ENCODE data around the gene NECAB3.
"Not testable (repeated sequence)": the region's sequence is repeated elsewhere in the genome, so short reads cannot be mapped to it uniquely, and the experiment has no call there.

NECAB3 gene, protein sequence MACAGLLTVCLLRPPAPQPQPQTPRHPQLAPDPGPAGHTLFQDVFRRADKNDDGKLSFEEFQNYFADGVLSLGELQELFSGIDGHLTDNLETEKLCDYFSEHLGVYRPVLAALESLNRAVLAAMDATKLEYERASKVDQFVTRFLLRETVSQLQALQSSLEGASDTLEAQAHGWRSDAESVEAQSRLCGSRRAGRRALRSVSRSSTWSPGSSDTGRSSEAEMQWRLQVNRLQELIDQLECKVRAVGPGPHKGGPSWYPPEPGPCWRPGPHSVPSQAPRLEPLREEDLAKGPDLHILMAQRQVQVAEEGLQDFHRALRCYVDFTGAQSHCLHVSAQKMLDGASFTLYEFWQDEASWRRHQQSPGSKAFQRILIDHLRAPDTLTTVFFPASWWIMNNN

DNA sequence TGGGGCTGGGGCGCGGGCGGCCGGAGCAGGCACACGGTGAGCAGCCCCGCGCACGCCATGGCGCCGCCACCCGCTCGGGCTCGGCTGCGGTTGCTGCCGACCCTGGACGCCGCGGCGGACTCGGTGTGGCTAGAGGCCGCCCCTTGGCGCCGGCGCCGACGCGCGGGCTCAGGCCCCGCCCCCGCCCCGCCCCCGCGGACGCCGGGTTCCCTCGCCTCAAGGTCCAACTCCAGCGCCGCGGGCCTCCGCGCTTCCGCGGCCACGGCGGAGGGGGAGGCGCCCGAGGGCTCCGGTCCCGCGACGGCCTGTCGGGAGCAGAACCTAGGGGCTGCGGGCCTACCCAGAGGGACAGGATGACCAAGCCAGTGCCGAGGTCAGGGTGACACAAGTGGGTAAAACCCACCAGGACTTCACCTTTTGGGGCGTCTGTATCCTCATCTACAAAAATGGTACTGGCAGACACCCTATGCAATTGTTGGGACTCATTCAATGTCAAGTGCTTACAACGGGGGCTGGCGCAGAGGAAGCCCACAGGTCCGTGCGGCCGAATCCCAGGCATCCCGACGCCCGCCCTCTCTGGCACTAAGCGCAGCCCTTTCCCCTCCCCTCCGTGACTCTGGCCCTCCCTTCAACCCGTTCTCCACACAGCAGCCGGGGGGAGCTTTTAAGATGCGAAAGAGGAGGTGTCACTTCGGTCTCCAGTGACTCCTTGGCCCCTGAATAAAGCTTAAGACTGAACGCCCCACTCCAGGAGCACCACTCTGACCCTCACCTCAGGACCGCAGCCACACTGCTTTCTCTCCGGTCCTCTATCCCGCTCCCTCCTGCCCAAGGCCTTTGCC lies at the start of gene NECAB3:
Gene NECAB3 (minus strand): TSS at position 135 of the 842 bp plus-strand sequence. CDS start 76 bp downstream, at position 59.
- peak in 1 of 2 donors; percentile 53 for DNase-seq (ENCODE audit: extremely low read depth in 1 of 2, low read depth in 1 of 2)

DNA sequence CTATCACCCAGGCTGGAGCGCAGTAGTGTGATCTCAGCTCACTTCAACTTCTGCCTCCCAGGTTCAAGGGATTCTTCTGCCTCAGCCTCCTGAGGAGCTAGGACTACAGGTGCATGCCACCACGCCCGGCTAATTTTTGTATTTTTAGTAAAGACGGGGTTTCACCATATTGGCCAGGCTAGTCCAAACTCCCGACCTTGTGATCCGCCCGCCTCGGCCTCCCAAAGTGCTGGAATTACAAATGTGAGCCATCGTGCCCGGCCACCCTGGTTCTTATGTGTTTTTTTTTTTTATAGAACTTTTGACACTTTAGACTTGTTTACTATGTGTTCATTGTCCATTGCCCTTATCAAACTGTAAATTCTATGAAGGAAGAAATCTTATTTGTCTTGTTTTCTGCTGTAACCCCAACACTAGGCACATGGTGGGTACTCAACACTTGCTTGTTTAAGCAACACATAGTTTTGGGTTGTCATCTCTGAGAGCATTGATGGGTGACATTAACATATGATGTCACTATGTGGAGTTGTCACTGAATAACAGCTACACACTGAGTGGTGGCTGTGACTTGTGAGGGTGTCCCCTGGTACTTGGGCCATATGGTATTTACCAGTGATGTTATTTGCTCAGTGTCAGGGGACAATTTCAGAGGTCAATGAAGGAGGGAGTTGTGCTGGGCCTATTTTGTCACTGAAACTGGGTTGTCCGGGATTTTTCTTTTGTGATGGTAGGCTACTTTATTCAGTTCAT lies 47.3 kb upstream of the NECAB3 start:
- no peak for DNase-seq (ENCODE audit: extremely low read depth in 1 of 2, low read depth in 1 of 2)

DNA sequence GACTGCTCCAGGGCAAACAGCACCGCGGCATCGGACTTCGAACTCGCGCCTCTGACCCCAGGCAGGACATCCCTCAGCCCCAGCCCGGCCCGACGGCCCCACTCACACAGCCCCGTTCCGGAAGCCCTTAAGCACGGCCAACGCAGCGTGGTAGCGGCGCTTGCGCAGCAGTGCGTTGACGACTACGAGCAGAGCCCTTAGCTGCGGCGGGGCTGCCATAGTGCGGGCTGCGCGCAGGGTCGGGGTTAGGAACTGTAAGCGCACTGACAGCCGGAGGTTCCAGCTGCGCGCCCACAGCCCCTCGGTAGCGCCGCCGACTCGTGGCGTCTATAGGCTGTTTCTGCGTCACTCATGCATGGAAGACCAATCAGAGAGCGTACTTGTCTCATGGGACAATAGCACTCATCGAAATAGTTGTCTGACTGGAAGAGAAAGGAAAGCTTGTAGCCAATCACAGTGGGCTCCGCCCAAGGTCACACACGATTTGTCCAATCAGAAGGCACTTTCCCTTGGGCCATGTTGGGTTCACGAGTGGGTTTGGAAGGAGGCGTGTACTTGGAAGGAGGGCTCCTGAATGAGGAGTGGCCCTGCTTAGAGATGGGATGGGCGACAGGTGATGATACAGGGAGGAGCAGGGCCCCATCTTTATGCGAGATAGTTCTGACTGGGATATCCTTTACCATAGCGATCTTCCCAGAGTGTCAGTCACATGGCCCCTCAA lies 45.9 kb upstream of the NECAB3 start, which contains the start of gene PXMP4:
Gene PXMP4 (minus strand): TSS at position 322 of the 721 bp plus-strand sequence. CDS start 103 bp downstream, at position 219.
- peak; percentile 70 to 79 for DNase-seq (ENCODE audit: extremely low read depth in 1 of 2, low read depth in 1 of 2)

DNA sequence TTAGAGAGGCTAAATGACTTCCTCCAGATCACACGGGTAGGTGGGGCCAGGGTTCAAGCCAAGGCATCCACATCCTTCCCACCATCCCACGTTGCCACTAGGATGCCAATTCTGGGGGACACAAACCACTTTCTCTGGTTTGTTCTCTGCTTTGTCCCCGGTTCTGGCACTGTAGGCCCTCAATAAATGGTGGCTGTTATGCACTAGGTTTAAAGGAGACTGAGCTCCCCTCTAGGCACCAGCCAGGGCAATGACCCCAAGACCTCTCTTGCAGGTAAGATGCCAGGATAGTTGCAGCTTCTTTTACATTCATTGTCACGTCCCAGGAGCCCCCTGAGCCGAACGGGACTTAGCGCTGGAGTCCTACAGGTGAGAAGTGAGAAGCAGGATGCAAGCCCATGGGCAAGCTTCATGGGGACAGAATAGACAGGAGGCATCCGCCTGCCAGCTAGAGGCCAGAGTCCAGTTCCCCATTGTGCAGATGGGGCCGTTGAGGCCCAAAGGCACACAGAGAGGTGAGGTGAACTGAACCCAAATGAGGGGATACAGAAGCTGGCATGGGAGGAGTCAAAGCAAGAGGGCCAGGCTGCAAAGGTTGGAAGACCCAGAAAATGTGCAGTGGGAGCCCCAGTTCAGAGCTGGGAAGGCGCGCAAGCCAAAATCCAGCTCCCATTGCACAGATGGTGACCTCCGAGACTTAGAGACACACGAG lies 45.2 kb upstream of the NECAB3 start:
- DNase-seq (ENCODE audit: extremely low read depth in 1 of 2, low read depth in 1 of 2) = no peak

DNA sequence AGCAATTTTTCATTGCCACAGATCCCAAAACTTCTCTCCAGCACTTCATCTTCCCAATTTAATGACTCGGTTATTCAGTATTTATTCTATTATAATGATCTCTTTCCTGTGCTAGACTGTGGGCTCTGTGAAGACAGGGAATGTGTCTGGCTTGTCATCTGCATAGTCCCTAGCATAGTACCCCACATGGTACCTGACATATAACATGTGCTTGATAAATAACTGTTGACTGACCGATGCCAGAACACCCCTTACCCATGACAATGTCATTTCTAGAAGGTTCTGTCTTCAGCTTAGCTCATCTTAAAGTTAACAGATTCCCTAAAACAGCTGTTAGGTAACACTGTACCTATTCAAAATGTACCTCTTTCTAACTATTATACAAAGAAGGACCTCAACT lies 42.3 kb upstream of the NECAB3 start:
- no peak for DNase-seq (ENCODE audit: extremely low read depth in 1 of 2, low read depth in 1 of 2)

DNA sequence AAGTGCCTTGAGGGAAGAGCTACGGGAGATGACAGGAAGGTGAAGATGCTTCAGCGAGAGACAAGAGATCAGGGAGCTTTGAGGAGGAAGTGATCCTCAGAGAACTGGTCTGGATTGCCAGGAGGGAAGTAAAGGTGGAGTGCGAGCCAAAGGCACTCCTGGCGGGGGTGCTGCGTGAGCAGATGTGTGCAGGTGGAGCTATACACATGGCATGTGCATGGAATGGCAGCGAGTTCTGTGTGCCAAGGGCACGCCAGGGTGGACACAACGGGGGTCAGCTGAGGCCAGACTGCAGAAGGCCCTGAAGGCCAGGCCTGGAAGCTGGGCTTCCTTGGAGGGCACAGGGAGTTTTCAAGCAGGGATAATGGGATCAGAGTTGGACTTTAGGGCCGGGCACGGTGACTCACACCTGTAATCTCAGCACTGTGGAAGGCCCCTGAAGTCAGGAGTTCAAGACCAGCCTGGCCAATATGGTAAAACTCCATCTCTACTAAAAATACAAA lies 39.7 kb upstream of the NECAB3 start:
- no peak for DNase-seq (ENCODE audit: extremely low read depth in 1 of 2, low read depth in 1 of 2)

DNA sequence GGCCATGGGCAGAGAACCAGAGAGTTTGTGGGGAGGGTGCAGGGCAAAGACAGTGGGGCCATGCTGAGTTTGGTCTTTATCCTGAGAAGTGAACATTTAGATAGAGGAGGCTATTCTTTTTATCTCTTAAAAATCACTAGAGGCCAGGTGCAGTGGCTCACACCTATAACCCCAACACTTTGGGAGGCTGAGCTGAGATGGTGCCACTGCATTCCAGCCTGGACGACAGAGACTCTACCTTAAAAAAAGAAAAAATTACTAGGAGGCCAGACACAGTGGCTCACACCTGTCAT lies 37.2 kb upstream of the NECAB3 start:
- DNase-seq (ENCODE audit: extremely low read depth in 1 of 2, low read depth in 1 of 2) = no peak

DNA sequence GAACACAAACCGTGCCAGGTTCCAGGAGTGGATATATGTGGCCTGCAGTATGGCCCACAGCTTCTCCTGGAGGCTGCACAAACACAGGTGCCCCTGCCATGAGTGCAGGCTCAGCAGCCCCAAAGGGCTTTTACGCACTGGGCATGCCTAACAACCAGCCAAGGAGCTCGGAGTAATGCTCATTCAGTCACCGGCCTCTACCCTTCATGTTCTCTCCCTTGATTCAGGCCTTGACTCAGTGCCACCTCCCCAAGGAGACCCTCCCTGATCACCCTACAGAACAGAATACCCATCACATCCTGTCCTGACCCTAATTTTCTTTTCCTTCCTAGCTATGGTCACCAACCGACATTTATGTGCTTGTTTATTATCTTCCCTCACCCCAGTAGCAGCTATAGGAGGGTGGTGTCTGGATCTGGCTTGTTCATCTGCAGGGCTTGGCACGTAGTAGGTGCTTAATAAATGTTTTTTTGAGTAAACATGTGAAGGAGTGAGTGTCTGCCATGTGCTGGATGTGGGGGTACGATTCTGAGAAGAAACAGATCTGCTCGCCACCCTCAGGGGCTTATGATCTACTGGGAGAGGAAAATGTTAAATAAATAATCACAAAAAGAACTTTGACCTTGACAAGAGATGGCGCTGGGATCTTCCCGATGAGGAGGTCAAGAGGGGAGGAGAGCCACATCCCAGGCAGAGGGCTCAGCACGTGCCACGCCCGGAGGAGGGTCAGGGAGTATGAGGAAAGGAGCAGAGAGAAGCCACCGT lies 36.6 kb upstream of the NECAB3 start:
- no peak for DNase-seq (ENCODE audit: extremely low read depth in 1 of 2, low read depth in 1 of 2)

DNA sequence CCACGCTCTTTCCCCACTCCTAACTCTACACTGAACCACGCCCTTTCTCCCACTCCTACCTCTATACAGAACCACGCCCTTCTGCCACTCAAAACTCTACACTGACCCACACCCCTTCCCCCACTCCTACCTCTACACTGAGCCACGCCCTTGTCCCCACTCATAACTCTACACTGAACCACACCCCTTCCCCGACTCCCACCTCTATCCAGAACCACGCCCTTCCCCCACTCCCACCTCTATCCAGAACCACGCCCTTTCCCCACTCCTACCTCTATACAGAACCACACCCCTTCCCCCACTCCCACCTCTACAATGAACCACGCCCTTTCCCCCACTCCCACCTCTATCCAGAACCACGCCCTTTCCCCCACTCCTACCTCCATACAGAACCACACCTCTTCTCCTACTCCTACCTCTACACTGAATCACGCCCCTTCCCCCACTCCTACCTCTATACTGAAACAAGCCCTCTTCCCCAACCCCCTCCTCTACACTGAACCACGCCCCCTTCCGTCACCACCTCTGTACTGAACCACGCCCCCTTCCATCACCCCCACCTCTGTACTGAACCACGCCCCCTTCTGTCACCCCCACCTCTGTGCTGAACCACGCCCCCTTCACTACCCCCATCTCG lies 35.8 kb upstream of the NECAB3 start:
- no peak for DNase-seq (ENCODE audit: extremely low read depth in 1 of 2, low read depth in 1 of 2)

DNA sequence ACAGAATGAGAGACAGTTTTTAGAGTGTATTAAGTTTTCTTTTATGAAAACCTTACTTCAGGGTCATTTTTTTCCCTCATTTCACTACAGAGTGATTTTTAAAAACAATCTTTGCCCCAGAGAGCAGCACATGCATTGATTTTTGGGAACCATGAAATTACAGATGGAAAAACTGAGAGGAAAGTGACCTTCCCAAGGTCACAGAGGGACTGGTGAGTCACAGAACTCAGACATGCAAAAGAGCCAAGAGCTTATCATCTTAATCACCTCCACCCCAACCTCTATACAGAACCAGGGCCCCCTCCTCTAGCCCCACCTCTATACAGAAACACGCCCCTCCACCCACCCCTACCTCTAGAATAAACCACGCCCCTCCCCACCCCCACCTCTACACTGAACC lies 35.2 kb upstream of the NECAB3 start:
- no peak for DNase-seq (ENCODE audit: extremely low read depth in 1 of 2, low read depth in 1 of 2)

DNA sequence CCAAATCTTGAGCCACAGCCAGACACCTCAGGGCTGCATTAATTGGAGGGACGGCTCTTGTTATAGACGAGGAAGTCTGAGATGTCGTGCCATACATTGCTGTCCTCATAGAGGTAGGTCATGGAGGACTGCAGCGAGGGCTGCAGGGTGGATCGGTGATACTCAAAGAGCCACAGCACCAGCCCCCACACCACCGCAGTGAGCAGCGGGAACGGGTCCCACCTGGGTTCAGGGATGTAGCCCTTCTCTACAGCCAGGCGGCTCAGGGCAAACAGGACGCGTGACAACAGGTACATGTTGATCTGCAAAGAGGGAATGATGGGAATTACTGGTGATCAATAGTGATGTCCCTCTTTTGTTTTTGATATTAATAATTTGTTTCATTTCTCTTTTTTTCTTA lies 33.4 kb upstream of the NECAB3 start:
- DNase-seq (ENCODE audit: extremely low read depth in 1 of 2, low read depth in 1 of 2) = no peak

DNA sequence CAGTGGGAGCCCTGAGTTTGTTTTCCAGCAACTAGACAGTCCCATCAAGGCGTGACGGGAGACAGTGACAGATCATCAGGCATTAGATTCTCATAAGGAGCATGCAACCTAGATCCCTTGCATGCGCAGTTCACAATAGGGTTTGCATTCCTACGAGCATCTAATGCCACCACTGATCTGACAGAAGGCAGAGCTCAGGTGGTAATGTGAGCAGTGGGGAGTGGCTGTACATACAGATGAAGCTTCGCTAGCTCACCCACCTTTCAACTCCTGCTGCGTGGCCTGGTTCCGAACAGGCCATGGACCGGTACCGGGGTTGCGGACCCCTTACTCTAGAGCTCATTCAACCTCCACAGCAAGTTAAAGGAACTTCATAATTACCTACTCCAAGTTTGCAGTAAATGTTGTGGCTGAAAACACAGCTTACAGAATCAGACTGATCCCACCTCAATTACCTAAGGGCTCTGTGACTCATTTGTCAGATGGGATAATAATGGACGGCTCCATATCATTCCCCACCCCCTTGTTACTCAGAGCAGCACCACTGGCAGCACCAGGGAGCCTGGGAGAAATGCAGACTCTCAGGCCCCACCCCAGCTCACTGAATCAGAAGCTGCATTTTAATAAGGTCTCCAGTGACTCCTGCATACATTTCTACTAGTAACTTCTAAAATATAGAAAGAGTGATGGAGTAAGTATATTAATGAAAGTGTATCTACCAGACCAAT lies 30.1 kb upstream of the NECAB3 start:
- no peak for DNase-seq (ENCODE audit: extremely low read depth in 1 of 2, low read depth in 1 of 2)

DNA sequence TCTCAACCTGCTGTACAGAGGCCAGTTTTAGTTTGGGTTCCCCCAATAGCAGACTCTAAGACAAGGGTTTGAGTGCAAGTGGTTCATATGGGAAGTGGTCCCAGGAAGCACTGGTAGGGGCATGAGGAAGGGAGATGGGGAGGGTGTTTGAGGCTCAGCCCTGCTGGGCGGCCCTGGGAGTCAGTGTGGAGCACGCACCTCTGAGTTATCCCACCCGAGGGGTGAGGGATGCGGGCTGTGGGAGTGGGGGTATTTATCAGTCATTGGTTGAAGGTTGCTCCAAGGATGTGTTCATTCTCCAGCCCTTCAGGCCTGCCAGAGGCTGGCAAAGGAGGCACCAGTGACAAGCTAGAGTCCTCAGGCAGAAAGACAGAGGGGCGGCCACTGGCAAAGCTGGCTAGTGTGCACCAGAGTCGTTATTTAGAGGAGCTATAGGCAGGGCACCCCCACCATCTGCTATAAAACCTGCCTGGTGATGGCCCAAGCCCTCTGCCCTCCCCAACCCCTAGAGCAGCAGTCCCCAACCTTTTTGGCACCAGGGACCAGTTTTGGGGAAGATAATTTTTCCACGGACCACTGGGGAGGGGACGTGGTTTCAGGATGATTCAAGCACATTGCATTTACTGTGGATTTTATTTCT lies 29.4 kb upstream of the NECAB3 start:
- no peak for DNase-seq (ENCODE audit: extremely low read depth in 1 of 2, low read depth in 1 of 2)

DNA sequence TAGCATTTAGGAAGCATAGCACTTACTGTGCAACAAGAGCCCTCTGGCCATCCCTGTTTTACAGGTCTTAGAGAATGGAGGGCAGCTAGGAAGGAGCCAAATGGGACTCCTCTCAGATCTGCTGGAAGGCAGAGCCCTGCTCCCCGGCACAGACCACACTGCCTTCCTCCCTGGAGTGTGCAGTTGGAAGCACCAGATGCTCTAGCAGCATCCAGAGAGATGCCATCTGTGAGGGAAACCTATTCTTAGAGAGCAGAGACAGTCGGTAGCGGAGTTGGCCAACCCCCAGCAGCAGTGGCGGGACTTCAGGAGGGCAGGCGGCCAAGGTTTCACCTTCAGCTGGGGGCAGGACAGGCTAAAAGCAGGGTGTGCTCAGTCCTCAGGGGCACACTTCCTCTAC lies 28.6 kb upstream of the NECAB3 start:
- DNase-seq (ENCODE audit: extremely low read depth in 1 of 2, low read depth in 1 of 2) = no peak

DNA sequence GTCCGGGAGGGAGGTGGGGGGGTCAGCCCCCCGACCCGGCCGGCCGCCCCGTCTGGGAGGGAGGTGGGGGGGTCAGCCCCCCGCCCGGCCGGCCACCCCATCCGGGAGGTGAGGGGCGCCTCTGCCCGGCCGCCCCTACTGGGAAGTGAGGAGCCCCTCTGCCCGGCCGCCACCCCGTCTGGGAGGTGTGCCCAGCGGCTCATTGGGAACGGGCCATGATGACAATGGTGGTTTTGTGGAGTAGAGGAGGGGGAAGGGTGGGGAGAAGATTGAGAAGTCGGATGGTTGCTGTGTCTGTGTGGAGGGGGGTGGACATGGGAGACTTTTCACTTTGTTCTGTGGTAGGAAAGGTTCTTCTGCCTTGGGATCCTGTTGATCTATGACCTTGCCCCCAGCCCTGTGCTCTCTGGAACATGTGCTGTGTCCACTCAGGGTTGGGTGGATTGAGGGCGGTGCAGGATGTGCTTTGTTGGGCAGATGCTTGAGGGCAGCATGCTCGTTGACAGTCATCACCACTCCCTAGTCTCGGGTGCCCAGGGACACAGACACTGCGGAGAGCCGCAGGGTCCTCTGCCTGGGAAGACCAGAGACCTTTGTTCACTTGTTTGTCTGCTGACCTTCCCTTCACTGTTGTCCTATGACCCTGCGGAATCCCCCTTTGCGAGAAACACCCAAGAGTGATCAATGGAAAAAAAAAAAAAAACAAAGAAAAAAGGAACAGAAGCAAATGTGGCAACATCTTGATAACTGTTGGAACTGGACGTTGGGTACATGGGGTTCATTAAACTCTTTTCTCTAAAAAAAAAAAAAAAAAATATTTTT lies 27.6 kb upstream of the NECAB3 start:
- DNase-seq (ENCODE audit: extremely low read depth in 1 of 2, low read depth in 1 of 2) = no peak

DNA sequence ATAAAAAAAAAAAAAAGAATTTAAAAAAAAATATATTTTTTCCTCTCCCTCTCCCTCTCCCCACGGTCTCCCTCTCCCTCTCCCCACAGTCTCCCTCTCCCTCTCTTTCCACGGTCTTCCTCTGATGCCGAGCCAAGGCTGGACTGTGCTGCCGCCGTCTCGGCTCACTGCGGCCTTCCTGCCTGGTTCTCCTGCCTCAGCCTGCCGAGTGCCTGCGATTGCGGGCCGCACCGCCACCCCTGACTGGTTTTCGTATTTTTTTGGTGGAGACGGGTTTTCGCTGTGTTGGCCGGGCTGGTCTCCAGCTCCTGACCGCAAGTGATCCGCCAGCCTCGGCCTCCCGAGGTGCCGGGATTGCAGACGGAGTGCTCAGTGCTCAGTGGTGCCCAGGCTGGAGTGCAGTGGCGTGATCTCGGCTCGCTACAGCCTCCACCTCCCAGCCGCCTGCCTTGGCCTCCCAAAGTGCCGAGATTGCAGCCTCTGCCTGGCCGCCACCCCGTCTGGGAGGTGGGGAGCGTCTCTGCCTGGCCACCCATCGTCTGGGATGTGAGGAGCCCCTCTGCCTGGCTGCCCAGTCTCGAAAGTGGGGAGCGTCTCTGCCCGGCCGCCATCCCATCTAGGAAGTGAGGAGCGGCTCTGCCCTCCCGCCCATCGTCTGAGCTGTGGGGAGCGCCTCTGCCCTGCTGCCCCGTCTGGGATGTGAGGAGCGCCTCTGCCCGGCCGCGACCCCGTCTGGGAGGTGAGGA lies 26.6 kb upstream of the NECAB3 start:
- not testable (repeated sequence) for DNase-seq (ENCODE audit: extremely low read depth in 1 of 2, low read depth in 1 of 2)

All from stimulated activated CD8-positive, alpha-beta memory T cell treated with anti-CD3 and anti-CD28 coated beads, Interleukin-7, amount 100 ng/mL, for 48 hours (primary cell).